Lung (tissue), 12 donors: ENCODE results near the gene GPS1. TPM values are rescaled to one million over a fixed set of nuclear protein-coding genes. Genes with fewer than 3 reads are reported as not detected.

Experiments
- ATAC-seq: fragments of 200-7000 bp; cut with Tn5 transposase; one replicate; pipeline ENCODE4 v1.9.1; 2020; ENCODE audit warnings: moderate number of reproducible peaks; ENCODE audit not compliant: insufficient read depth, low FRiP score
- DNase-seq, 3 donors: peaks; one replicate each; pipeline ENCODE4 v3.0.0-alpha.2; 2013 to 2017
- H3K27ac ChIP-seq, 2 donors: one replicate each; pipeline ENCODE4 v1.5.1; 2013; ENCODE audit warnings: mild to moderate bottlenecking in 2 of 2, moderate library complexity in 2 of 2, control low read depth in 1 of 2, inconsistent platforms in 1 of 2, low read depth in 1 of 2, low read length in 1 of 2
- H3K27me3 ChIP-seq, 3 donors: one replicate each; pipeline ENCODE4 v1.5.1; 2013; ENCODE audit warnings: low read length in 2 of 3; ENCODE audit not compliant: control insufficient read depth in 3 of 3, insufficient read depth in 3 of 3
- H3K36me3 ChIP-seq, 4 donors: one replicate each; pipeline ENCODE4 v1.5.1; 2013; ENCODE audit warnings: low read length in 4 of 4, mild to moderate bottlenecking in 1 of 4, moderate library complexity in 1 of 4; ENCODE audit not compliant: control insufficient read depth in 4 of 4, insufficient read depth in 4 of 4
- H3K4me1 ChIP-seq, 5 donors: one replicate each; pipeline ENCODE4 v1.5.1; 2013; ENCODE audit warnings: low read length in 5 of 5, mild to moderate bottlenecking in 2 of 5, moderate library complexity in 1 of 5; ENCODE audit not compliant: control insufficient read depth in 5 of 5, insufficient read depth in 5 of 5
- H3K4me3 ChIP-seq: one replicate; pipeline ENCODE4 v1.5.1; 2013; ENCODE audit warnings: mild to moderate bottlenecking, control low read depth, moderate library complexity
- H3K9ac ChIP-seq, 2 donors: one replicate each; pipeline ENCODE4 v1.5.1; 2013; ENCODE audit warnings: low read length in 2 of 2, control low read depth in 1 of 2; ENCODE audit not compliant: insufficient read depth in 1 of 2
- H3K9me3 ChIP-seq, 4 donors: one replicate each; pipeline ENCODE4 v1.5.1; 2013; ENCODE audit warnings: low read length in 3 of 4, mild to moderate bottlenecking in 1 of 4, moderate library complexity in 1 of 4; ENCODE audit not compliant: control insufficient read depth in 4 of 4, insufficient read depth in 3 of 4
- CTCF ChIP-seq: IDR thresholded peaks from 2 replicates; pipeline ENCODE4 v1.5.1; 2012; ENCODE audit warnings: mild to moderate bottlenecking; ENCODE audit errors: control extremely low read depth, extremely low read depth
- WGBS, 2 donors: extraction: QIAGEN DNeasy Blood & Tissue Kit; methylation state at CpG; one replicate each; pipeline ENCODE4 v1.1.7; 2013; 5-methylcytosine and 5-hydroxymethylcytosine counted together
- polyA plus RNA-seq, 2 donors: library from polyadenylated mRNA; stranded (reverse); fragments of 200-250 nt; gene quantifications; one replicate each; pipeline ENCODE4 v1.2.1, GENCODE V29; 2013
- total RNA-seq, 2 donors: library from RNA; depleted of rRNA in 1 of 2; stranded (reverse); fragments of >200 nt in 1 of 2; gene quantifications; one replicate each; pipeline ENCODE4 v1.2.1, GENCODE V29; 2014 to 2021
- donor health status: control.
- donor health status: control.
- donor health status: Bipolar disorder and iron deficiency.
- donor health status: healthy.
- donor health status: DM: yes; HTN: yes; CAD: no.

The GPS1 gene
- total and polyA plus RNA-seq, 4 donors: 71.0 to 102 (median 89.4) TPM

- no peak overlapping the region for H3K27ac ChIP-seq
- no peaks in the 10 kb centered on the region for H3K4me1 ChIP-seq
- no peaks in the 10 kb centered on the region for H3K9me3 ChIP-seq
- ATAC-seq (no peak), DNase-seq (no peak)
- no peak for TF ChIP-seq CTCF
- no peak overlapping the region for H3K9ac ChIP-seq
- 93 to 94% methylated on average over 31 of the region's 31 CpGs for WGBS, 2 donors
- H3K4me3 ChIP-seq: no peak overlapping the region
- peaks cover 4 to 98% (median 20%) of the 10 kb centered on the region in 4 donors for H3K36me3 ChIP-seq
- no peaks in the 10 kb centered on the region for H3K27me3 ChIP-seq
These were observed 32.8 kb downstream of the GPS1 start for GRCh38 chr17:82084373-82085030.

- no peak for TF ChIP-seq CTCF
- Histone ChIP-seq H3K27me3 (no peaks in the 10 kb centered on the region), H3K4me1 (no peaks in the 10 kb centered on the region), H3K9me3 (no peaks in the 10 kb centered on the region), H3K4me3 (no peak overlapping the region), H3K36me3 (peaks cover 4 to 99% (median 20%) of the 10 kb centered on the region in 4 donors), H3K27ac (no peak overlapping the region), H3K9ac (no peak overlapping the region)
- no peak for ATAC-seq
- no peak for DNase-seq
- 89 to 90% methylated on average over 44 to 49 of the region's 49 CpGs for WGBS, 2 donors
These were observed 33.5 kb downstream of the GPS1 start for GRCh38 chr17:82085031-82085861.

GRCh38 chr17:82085931-82086764 lies 34.5 kb downstream of the GPS1 start:
- DNase-seq: no peak
- no peak for ATAC-seq

More at GRCh38 chr17:82085931-82086764, 34.5 kb downstream of the GPS1 start:
- H3K9me3 ChIP-seq: no peaks in the 10 kb centered on the region
- H3K4me3 ChIP-seq: no peak overlapping the region
- no peaks in the 10 kb centered on the region for H3K4me1 ChIP-seq
- no peak for TF ChIP-seq CTCF
- H3K9ac ChIP-seq: no peak overlapping the region
- H3K36me3 ChIP-seq: peaks cover 4 to 99% (median 20%) of the 10 kb centered on the region in 4 donors
- no peak overlapping the region for H3K27ac ChIP-seq
- WGBS, 2 donors: 90 to 94% methylated on average over 25 of the region's 25 CpGs
- H3K27me3 ChIP-seq: no peaks in the 10 kb centered on the region
